ENCODE data around the gene STK4.

STK4 gene

GRCh38 chr20:45091366-45091765, 125.1 kb downstream of the STK4 start:
- no peak for DNase-seq

DNA sequence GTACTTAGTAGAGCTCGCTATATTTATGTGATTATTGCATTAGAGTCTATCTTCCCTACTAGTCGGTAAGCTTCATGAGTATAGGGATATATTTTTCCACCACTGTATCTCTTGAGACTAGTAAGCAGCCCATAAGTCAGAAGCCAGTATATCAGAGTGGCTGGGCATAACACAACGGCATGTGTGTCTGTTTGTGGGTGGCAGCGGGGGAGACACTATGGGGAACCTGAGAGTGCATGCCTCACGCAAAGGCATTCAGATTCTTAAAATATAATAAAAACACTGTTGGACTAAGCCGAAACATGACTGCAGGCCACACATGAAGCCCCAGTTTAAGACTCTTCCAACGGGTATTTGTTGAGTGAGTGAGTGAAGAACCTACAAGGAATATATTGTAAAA, 126.6 kb downstream of the STK4 start:
- DNase-seq: no peak

DNA sequence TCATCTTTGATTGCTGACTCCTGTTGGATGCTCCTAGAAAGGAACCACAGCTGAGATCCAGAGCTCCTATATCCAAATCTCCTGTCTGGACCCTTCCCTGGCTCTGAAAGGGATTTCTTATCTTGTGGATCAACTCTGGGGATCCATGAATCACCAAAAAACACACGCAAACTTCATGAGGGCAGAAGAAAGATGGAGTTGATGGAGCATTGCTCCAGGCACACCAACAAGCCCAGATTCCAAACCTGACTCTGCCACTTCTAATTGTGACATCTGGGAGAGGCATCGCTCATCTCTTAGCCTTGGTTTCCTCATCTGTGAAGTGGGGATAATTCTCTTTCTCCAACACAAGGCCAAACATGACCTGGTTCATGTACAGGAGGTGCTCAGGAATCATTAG, 127.9 kb downstream of the STK4 start:
- no peak for DNase-seq

DNA sequence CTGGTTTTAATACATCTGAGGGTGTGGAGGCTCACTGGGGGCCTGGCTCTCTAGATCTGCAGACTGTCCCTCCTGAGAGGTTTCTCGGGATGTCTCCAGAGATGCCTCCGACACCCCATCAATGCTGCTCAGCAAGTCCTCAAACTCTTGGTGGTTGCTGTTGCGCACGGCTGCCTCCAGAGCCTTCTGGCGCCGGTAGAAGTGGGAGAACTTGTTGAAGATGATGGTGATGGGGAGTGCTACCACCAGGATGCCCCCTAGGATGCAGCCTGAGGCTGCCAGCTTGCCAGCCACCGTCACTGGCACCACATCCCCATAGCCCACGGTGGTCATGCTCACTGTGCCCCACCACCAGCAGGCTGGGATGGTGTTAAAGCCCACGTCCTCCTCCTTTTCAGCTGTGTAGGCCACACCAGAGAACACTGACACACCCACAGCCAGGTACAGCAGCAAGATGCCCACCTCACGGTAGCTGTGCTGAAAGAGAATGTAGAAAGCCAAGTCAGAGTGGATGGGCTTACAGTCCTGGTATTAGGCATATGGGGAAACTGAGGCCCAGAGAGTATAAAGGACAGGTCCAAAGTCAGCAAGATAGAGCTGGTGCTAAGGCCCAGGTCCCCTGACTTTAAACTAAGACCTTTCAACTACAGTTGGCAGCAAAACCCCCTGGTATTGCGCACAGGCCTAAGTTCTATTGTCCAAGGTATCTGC, 128.7 kb downstream of the STK4 start:
- DNase-seq: no peak

- DNase-seq: no peak
Measured at GRCh38 chr20:45095805-45096238, 129.5 kb downstream of the STK4 start.

DNA sequence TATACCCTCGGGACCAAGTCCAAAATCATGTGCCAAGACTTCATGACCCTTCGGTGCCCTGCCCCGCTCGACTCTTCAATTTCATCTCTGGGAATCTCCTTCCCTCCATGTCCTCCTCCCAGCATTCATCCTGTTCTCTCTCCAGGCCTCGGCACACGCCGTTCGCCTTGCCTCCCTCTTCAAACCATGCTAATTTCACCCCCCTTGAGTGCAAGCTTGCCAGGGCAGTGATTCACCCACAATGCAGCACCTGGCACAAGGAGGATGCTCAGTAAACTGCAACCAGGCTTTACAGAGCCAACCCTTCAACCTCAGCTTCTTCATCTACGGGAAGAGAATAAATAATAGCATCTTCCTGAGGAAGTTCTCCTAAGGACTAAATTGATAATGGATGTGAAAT, 130.5 kb downstream of the STK4 start:
- DNase-seq: no peak

DNA sequence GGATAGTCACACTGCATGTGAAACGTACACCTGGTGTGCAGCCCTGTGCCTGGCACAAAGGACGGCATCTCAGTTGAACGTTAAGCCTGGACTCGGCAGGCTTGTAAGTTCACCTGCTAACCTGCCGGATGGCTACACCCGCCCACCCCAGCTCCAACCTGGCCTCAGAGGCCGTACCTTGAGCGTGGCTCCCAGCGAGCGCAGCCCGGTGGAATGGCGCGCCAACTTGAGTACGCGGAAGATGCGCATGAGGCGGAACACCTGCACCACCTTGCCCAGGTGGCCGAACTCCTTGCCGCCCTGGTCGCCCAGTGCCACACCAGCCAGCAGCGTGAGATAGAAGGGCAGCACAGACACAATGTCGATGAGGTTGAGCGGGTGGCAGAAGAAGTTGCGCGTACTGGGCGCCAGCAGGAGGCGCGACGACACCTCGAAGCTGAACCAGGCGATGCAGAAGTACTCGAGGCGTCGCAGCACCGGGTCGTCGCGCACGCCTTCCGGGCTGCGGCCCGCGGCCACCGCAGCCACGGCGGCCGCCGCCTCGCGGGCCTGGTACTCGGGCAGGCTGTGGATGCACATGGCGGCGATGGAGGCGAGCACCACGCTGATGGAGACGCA, 131.3 kb downstream of the STK4 start:
- no peak for DNase-seq

GRCh38 chr20:45098103-45098773, 131.9 kb downstream of the STK4 start:
- no peak for DNase-seq

DNA sequence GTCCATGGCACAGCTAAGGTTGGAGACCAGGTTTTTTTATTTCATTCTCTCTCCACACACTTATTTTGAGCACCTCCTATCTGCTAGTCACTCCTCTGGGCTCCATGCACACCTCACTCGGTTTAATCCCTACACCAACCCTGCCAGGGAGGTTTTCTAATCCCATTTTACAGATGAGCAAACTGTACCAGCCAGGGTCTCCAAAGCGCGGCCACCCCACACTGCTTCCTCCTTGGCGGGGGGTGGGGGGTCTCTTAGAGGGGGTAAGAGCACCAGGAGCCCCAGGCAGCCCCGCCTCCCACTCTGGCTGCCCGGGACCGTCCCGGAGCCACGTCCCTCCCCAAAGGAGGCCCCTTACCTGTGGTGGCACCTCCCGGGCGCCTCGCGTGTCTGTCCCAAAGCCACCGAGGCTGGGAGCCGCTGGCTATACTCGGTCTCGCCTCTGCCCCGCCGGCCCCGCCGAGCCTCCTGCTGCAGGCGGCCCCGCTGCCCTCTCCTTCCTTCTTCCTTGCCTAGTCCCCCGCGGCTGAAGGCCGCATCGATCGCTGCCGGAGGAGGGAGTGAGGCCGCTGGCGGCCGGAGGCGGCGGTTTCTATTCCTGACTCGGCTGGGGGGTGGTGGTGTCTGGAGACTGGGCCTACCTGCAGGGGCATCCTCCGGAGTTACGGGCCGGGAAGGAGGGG, 134.4 kb downstream of the STK4 start, which contains the start of gene KCNS1:
Gene KCNS1 (minus strand): TSS at position 565 of the 683 bp plus-strand sequence. CDS start 1,891 bp downstream, outside the sequence.
- DNase-seq: no peak

DNA sequence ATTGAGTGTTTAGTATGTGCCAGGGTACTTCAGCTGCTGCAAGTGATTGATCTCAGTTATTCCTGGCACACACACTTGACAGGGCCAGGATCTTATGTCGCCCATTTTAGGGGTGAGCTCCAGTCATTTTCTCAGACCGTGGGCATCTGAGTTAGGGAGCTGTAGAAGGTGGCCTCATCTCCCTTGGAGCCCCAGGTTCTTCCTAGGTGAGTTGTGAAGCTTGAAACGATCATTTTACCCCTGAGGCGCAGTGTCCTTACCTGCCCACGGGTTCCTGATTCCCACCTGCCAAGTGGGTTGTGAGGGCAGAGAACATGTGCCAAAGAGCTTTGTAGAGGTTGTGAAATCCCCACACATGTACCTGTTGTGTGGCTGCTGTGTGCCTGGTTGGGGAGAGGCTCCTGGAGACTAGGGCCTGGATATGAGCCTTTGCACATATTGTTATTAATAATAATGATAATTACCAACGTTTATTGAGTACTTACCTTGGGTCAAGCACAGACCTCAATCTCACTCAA, 135.1 kb downstream of the STK4 start:
- no peak for DNase-seq

GRCh38 chr20:45103072-45103471, 136.8 kb downstream of the STK4 start:
- no peak for DNase-seq

DNA sequence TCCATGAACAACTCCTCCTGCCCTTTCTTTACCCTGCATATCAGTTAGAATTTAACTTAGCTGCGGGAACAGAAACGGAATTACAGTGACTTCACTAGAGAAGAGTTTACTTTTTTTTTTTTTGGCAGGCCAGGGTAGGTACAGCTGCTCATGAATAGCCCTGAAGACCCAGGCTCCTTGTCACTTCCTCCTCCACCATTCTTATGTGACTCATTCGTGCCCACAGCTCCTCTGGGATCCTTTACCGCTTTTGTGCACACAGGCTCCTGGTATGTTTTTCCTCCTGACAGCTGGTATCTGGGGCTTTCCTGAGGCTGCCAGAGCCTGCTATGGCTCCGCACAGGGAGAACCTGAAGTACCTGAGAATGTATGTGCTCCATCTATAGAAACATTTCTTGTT, 138.5 kb downstream of the STK4 start:
- no peak for DNase-seq

GRCh38 chr20:45105317-45105716, 139.0 kb downstream of the STK4 start:
- no peak for DNase-seq

GRCh38 chr20:45109634-45110033, 143.3 kb downstream of the STK4 start:
- DNase-seq: no peak

DNA sequence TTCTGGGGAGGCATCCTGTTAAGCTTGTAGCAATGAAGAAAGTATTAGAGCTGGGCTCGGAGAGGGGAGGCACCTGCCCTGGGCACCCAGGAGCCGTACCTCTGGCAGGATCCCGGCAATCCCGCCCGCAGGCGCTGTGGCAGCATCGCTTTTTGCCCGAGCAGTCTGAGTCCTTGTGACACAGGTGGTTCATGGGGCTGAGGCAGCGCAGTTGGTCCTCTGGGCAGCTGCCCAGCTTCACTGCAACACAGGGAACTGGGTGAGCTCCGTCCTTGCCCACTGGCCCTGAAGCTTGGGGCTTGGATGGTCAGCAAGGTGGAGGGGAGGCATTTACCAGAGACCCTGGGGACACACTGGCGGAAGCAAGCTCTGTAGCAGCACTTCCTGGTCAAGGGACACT, 144.0 kb downstream of the STK4 start:
- DNase-seq: no peak

- no peak for DNase-seq
Measured at GRCh38 chr20:45111285-45111684, 145.0 kb downstream of the STK4 start.

GRCh38 chr20:45111799-45112471, 145.6 kb downstream of the STK4 start:
- DNase-seq: no peak

DNA sequence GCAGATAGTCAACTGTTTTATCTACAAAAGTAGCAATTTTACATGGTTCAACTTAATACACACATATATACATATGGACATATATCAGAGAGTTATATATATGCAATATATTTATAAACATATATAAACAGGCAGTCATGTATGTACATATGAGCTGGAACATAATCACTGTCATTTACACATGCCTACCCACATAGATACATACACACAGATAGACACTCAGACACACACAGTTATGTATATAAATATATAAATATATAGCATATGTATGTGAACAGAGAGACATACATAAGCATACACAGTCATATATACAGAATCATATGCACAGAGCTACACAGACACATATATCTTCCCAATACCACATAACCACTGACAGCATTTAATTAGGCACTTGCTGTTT, 146.4 kb downstream of the STK4 start:
- no peak for DNase-seq

DNA sequence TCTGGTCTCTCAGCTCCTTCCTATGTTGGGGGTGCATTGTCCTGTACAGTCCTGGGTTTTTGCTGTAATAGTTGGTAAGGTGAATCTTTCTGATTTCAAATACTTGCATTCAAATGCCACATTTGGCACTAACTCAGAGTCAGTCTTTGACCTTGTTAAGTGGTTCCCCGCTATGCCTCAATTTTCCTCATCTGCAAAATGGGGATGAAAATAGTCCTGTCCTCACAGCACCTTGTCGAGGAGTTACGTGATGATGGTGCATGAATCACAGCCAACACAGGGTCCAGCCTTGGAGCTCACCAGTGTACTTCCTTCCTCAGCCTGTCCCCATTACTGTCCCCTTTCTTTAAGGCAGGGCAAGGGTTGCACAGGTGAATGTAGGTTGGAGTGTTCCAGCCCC, 147.6 kb downstream of the STK4 start:
- DNase-seq: no peak

DNA sequence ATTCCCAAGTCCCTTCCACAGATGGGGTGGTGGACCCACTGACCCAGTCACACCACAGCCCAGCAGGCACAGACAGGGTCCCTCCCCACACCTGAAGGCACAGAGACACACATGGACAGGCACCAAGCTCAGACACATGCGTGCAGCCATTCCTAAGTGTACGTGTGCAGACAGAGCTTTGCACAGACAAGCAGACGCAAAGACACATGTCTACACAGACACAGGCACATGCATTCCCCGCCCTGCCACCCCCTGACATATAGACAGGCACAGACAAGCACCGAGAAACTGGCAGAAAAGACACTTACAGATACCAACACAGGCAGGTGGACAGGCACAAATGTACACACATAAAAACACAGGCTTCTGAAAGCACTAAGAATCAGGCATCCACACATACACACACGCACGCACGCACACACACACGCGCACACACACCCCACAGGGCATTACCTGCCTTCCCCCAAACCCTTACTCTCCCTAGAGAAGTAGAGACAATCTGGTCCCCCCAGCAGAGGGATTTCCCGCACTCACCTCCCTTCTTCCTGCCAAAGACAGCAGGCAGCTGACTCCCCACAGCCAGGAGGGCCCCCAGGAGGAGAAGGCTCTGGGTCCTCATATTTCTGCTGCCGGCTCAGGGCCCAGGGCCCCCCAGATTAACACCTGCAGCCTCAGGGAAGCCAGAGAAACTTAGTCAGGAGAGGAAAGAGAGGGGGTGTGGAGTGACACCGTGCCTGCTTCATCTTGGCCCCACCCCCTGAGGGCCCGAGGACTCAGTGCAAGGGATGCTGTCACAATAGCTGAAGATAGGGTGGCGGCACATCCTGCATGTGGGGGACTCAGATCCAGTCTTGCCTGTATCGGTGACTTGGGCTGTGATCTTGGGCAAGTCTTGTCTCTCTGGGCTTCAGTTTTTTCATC, 148.4 kb downstream of the STK4 start, which contains the start of gene WFDC5:
Gene WFDC5 (minus strand): TSS at position 710 of the 921 bp plus-strand sequence. CDS start 91 bp downstream, at position 619.
- no peak for DNase-seq

DNA sequence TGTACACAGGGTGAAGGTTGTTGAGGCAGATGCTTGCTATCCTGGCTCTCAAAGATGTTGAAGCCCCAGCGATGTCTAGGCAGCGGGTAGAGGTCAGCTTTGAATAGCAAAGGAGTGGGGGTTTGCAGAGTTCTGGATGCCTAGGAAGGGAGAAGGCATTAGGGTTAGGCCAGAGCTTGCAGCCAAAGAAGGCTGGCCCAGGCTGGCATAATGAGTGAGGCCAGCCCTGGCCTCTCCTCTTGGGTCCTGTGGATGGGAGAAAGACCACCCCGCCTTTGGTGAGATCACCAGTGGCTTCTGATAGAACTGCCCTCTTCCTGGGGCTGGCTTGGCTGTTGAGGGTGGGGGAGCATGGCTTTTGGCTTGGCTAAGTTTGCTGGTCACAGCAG, 149.1 kb downstream of the STK4 start:
- no peak for DNase-seq
